NT2/D1 (cell line): ENCODE results near the gene LSMEM2.
"Not testable (repeated sequence)": the region's sequence is repeated elsewhere in the genome, so short reads cannot be mapped to it uniquely, and the experiment has no call there.

Experiments
- DNase-seq: peaks from one replicate; pipeline ENCODE4 v3.0.0-alpha.2; 2011; ENCODE audit warnings: low read depth, low spot score
- H3K27me3 ChIP-seq: 2 replicates; pipeline ENCODE4 v1.6.0; 2011; ENCODE audit warnings: mild to moderate bottlenecking; ENCODE audit not compliant: insufficient read length, insufficient read depth
- H3K36me3 ChIP-seq: 2 replicates; pipeline ENCODE4 v1.6.1; 2011; ENCODE audit warnings: mild to moderate bottlenecking, low read length, mixed read lengths; ENCODE audit not compliant: insufficient read depth, insufficient read length
- H3K4me1 ChIP-seq: 2 replicates; pipeline ENCODE4 v1.5.1; 2011; ENCODE audit not compliant: insufficient read depth, insufficient read length
- H3K4me3 ChIP-seq: 2 replicates; pipeline ENCODE4 v1.5.1; 2011; ENCODE audit warnings: low read depth; ENCODE audit not compliant: insufficient read length
- H3K9ac ChIP-seq: 2 replicates; pipeline ENCODE4 v1.6.0; 2011; ENCODE audit warnings: low read depth; ENCODE audit not compliant: insufficient read length
- H3K9me3 ChIP-seq: 2 replicates; pipeline ENCODE4 v1.5.1; 2011; ENCODE audit warnings: mild to moderate bottlenecking, low read length; ENCODE audit not compliant: insufficient read depth
- SUZ12 ChIP-seq: IDR thresholded peaks from 2 replicates; pipeline ENCODE4 v1.6.1; 2011; ENCODE audit not compliant: insufficient read length, insufficient read depth; ENCODE audit errors: extremely low read depth
- YY1 ChIP-seq: IDR thresholded peaks from 2 replicates; pipeline ENCODE4 v1.6.1; 2011; ENCODE audit not compliant: insufficient read length, insufficient read depth
- ZNF274 ChIP-seq: IDR thresholded peaks from 2 replicates; pipeline ENCODE4 v1.6.1; 2011; ENCODE audit warnings: mild to moderate bottlenecking, low read depth, low read length

The LSMEM2 gene

DNA sequence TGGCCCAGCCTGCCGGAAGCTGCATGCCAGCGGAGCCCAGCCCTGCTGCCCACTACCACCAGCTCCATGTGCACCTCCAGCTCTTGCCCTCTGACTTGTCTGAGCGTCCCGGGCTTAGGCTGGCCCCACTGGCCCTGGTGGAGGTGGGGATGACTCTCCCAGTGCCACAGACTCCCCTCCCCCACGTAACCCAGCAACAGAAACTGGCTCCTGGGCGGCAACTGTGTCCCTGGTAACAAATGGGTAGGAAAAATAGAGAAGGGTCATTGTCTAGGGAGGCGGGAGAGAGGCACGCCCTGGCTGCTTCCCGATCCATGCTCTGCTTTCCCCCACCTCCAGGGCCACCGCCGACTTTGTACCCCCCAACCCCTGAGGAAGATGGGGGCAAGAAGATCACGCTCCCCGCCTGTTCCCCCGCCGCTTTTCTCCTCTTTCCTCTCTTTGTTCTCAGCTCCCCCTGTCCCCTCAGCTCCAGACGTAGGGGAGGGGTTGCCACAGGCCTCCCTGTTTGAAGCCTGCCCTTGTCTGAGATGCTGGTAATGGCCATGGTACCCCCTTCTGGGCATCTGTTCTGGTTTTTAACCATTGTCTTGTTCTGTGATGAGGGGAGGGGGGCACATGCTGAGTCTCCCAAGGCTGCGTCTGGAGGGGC, 20.7 kb upstream of the LSMEM2 start:
- no peak for DNase-seq
- Histone ChIP-seq H3K4me1 (peaks cover 50% of the 10 kb centered on the region), H3K9me3 (no peaks in the 10 kb centered on the region), H3K9ac (peak overlapping the region; percentile 6), H3K27me3 (no peaks in the 10 kb centered on the region), H3K4me3 (no peak overlapping the region), H3K36me3 (peaks cover 63% of the 10 kb centered on the region)
- TF ChIP-seq ZNF274 = no peak

GRCh38 chr3:50258979-50259378, 19.9 kb upstream of the LSMEM2 start:
- no peak overlapping the region for H3K4me3 ChIP-seq
- no peaks in the 10 kb centered on the region for H3K9me3 ChIP-seq
- peaks cover 57% of the 10 kb centered on the region for H3K36me3 ChIP-seq
- DNase-seq = no peak
- TF ChIP-seq SUZ12 (no peak), ZNF274 (no peak), YY1 (no peak)
- no peak overlapping the region for H3K9ac ChIP-seq
- no peaks in the 10 kb centered on the region for H3K27me3 ChIP-seq
- peaks cover 50% of the 10 kb centered on the region for H3K4me1 ChIP-seq

DNA sequence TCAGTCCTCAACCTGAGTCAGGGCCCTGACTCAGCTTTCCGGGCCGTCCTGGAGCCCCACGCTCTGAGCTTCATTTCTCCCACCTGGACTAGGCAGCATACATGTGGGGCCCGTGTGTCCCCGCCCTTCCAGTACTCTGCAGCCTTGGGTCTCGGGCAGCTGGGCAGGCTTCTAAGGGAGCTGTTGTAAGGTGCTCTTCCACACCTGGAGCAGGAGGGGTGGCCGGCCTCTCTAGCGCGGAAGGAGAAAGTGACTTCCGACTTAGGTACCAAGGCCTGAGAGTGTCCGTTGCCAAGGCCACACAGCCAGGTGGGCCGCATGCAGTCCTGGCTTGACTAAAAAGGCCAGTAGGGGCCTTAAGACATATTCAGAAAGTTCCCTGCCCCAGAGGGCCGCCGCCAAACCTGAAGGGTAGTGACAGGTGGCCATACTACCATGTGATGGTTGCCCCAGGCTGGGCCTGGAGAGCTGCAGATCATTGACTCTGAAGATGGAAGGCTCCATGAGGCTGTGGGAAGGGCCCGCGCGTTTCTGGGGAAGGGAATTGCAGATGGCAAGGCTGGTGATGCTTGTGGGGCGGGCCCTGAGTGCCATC, 19.4 kb upstream of the LSMEM2 start:
- Histone ChIP-seq H3K4me1 (peaks cover 52% of the 10 kb centered on the region), H3K9ac (peak overlapping the region; percentile 36), H3K4me3 (peak overlapping the region; percentile 45), H3K9me3 (no peaks in the 10 kb centered on the region), H3K36me3 (peaks cover 52% of the 10 kb centered on the region), H3K27me3 (no peaks in the 10 kb centered on the region)
- no peak for DNase-seq
- TF ChIP-seq SUZ12 (no peak), ZNF274 (no peak), YY1 (no peak)

DNA sequence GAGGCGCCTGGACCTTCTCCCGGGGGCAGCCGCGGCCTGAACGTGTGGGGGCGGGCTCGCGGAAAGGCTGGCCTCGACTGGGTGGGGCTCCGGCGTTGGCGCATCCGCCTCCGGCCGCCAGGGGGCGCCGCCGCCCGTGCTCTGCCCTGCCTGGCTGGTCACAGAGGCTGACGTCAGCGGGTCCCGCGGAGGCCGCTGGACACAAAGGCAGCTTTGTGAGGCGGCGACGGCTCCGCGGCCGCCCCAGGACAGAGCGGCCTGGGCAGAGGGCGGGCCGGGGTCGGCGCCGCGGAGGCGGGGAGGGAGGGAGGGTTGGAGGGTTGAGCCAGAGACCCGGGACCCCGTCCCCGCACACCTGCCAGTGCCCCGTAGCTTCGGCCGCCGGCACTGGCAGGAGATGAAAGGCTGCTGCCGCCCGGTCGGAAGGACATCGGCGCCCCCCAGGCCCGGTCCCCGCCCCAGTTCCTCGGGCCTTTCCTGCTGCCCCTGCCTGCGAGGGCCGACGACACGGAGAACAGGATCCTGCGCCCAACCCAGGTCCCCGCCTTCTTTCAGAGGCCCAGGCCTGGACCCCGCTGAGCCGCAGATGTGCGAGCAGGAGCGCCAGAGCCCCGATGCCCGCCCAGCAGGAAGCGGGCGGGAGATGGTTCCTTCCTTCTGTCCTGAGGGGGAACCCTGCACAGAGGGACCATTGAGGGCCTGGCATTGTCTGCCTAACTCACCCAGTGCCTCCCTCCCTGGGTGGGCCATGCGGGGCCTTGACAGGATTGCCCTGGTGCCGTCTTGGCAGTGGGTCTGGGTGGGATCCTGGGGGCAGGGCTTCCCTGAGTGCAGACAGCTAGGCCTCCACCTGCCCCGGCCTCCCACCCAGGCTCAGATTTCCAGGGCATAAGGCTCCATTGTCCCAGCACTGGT, 18.6 kb upstream of the LSMEM2 start:
- TF ChIP-seq SUZ12 = no peak
- TF ChIP-seq YY1 = no peak
- TF ChIP-seq ZNF274 = no peak
- peak; percentile 86 for DNase-seq
- peaks cover 44% of the 10 kb centered on the region for H3K36me3 ChIP-seq
- no peaks in the 10 kb centered on the region for H3K9me3 ChIP-seq
- no peaks in the 10 kb centered on the region for H3K27me3 ChIP-seq
- peak overlapping the region; percentile 94 for H3K9ac ChIP-seq
- peaks cover 51% of the 10 kb centered on the region for H3K4me1 ChIP-seq
- H3K4me3 ChIP-seq = peak overlapping the region; percentile 45

GRCh38 chr3:50260942-50261441, 17.9 kb upstream of the LSMEM2 start:
- H3K9me3 ChIP-seq = no peaks in the 10 kb centered on the region
- no peak for DNase-seq
- peaks cover 55% of the 10 kb centered on the region for H3K4me1 ChIP-seq
- peaks cover 40% of the 10 kb centered on the region for H3K36me3 ChIP-seq
- TF ChIP-seq YY1 = no peak
- TF ChIP-seq SUZ12 = no peak
- TF ChIP-seq ZNF274 = no peak
- peak overlapping the region; percentile 45 for H3K4me3 ChIP-seq
- H3K9ac ChIP-seq = peak overlapping the region; percentile 94
- no peaks in the 10 kb centered on the region for H3K27me3 ChIP-seq

- no peak for TF ChIP-seq SUZ12
- no peak for TF ChIP-seq ZNF274
- TF ChIP-seq YY1 = no peak
- H3K4me1 ChIP-seq = peaks cover 61% of the 10 kb centered on the region
- peak overlapping the region; percentile 94 for H3K9ac ChIP-seq
- DNase-seq = no peak
- peaks cover 35% of the 10 kb centered on the region for H3K36me3 ChIP-seq
- H3K9me3 ChIP-seq = no peaks in the 10 kb centered on the region
- no peaks in the 10 kb centered on the region for H3K27me3 ChIP-seq
- H3K4me3 ChIP-seq = no peak overlapping the region
Measured at GRCh38 chr3:50261505-50261904, 17.4 kb upstream of the LSMEM2 start.

GRCh38 chr3:50262200-50262599, 16.7 kb upstream of the LSMEM2 start:
- H3K9ac ChIP-seq = peak overlapping the region; percentile 34
- peaks cover 28% of the 10 kb centered on the region for H3K36me3 ChIP-seq
- H3K4me1 ChIP-seq = peaks cover 61% of the 10 kb centered on the region
- not testable (repeated sequence) for H3K9me3 ChIP-seq, H3K27me3 ChIP-seq, H3K4me3 ChIP-seq, DNase-seq
